ENCODE results near the gene PDZD2. TPM values are rescaled to one million over a fixed set of nuclear protein-coding genes. Genes with fewer than 3 reads are reported as not detected.

Gene PDZD2
- total RNA-seq, 1 donor from 2014 or later, result 0.65 TPM

- no peaks in the 10 kb centered on the region for H3K4me1 Mint-ChIP-seq
- no peaks in the 10 kb centered on the region for H3K27me3 Mint-ChIP-seq (ENCODE audit: low read depth)
- H3K9me3 Mint-ChIP-seq, result no peaks in the 10 kb centered on the region
- H3K4me3 Mint-ChIP-seq, result no peak overlapping the region
- H3K27ac Mint-ChIP-seq (ENCODE audit: unreplicated experiment), result no peak overlapping the region
- peaks cover 2% of the 10 kb centered on the region for H3K36me3 Mint-ChIP-seq (ENCODE audit: low read depth)
- TF ChIP-seq CTCF (conservative IDR thresholded peaks at IDR 0.05), result no peak
- DNase-seq (ENCODE audit: low read depth, low spot score), result no peak
These were observed 345.8 kb downstream of the PDZD2 start for GRCh38 chr5:31984691-31985090.

DNA sequence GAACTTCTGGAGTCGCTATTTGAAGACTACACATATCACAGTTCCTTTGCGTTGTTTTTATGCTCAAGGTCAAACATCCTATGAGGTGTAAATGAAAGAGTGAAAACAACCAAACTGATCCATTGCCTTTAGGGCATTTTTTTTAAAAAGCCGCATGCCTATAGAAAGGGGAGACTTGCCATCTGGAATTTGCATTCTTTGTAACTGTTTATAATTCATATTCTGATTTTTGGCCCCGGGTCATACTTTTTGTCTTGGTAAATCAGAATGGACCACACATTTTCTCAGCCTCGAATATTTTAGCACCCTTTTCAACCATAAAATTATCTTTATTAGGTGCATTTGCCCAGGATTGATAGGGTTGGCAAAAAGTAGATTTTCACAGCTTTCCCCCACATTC lies 347.2 kb downstream of the PDZD2 start:
- peaks cover 2% of the 10 kb centered on the region for H3K36me3 Mint-ChIP-seq (ENCODE audit: low read depth)

GRCh38 chr5:31987985-31988710 lies 349.2 kb downstream of the PDZD2 start:
- Mint-ChIP-seq H3K4me1 (no peaks in the 10 kb centered on the region), H3K4me3 (no peak overlapping the region), H3K27me3 (ENCODE audit: low read depth) (no peaks in the 10 kb centered on the region), H3K36me3 (ENCODE audit: low read depth) (peaks cover 2% of the 10 kb centered on the region), H3K27ac (ENCODE audit: unreplicated experiment) (no peak overlapping the region), H3K9me3 (no peaks in the 10 kb centered on the region)
- TF ChIP-seq CTCF (conservative IDR thresholded peaks at IDR 0.05), result no peak
- DNase-seq (ENCODE audit: low read depth, low spot score), result no peak

More for the DNA sequence above, 347.2 kb downstream of the PDZD2 start:
- no peak for TF ChIP-seq CTCF (conservative IDR thresholded peaks at IDR 0.05)
- no peak for DNase-seq (ENCODE audit: low read depth, low spot score)
- no peaks in the 10 kb centered on the region for H3K27me3 Mint-ChIP-seq (ENCODE audit: low read depth)
- H3K4me3 Mint-ChIP-seq, result no peak overlapping the region
- no peaks in the 10 kb centered on the region for H3K4me1 Mint-ChIP-seq
- H3K27ac Mint-ChIP-seq (ENCODE audit: unreplicated experiment), result no peak overlapping the region
- no peaks in the 10 kb centered on the region for H3K9me3 Mint-ChIP-seq

DNA sequence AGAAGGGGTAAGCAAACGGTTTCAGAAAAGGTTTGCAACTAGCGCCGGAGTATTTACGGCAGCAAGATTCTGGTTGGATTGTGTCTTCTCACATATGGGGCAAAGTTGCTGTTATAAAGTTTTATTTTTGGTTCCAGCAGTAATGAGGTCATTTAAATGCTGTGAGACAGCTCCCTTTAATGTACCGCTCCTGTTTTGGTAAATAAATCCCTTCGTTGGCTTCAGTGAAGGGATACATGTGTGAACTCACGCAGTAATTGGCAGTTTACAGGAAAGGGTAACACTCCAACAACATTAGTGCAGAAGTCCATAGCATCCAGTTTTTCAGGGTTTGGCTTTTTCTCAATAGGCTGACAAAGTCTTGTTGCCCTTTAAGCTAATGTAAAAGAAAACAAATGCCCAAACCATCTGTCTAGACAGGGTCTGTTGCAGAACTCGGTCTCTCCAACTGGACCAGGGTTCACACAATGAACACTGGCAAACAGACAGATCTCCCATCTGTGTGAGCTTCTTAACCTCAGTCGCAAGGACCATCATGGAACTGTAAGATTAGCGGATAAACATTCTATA lies 351.2 kb downstream of the PDZD2 start:
- no peak overlapping the region for H3K27ac Mint-ChIP-seq (ENCODE audit: unreplicated experiment)
- TF ChIP-seq CTCF (conservative IDR thresholded peaks at IDR 0.05), result no peak
- peaks cover 2% of the 10 kb centered on the region for H3K36me3 Mint-ChIP-seq (ENCODE audit: low read depth)
- no peaks in the 10 kb centered on the region for H3K9me3 Mint-ChIP-seq
- no peaks in the 10 kb centered on the region for H3K27me3 Mint-ChIP-seq (ENCODE audit: low read depth)
- no peaks in the 10 kb centered on the region for H3K4me1 Mint-ChIP-seq
- no peak overlapping the region for H3K4me3 Mint-ChIP-seq
- no peak for DNase-seq (ENCODE audit: low read depth, low spot score)

GRCh38 chr5:31990701-31991110 lies 351.8 kb downstream of the PDZD2 start:
- no peak overlapping the region for H3K27ac Mint-ChIP-seq (ENCODE audit: unreplicated experiment)
- H3K27me3 Mint-ChIP-seq (ENCODE audit: low read depth), result no peaks in the 10 kb centered on the region
- TF ChIP-seq CTCF (conservative IDR thresholded peaks at IDR 0.05), result no peak
- H3K4me3 Mint-ChIP-seq, result no peak overlapping the region
- DNase-seq (ENCODE audit: low read depth, low spot score), result no peak
- H3K4me1 Mint-ChIP-seq, result no peaks in the 10 kb centered on the region
- H3K9me3 Mint-ChIP-seq, result no peaks in the 10 kb centered on the region
- peaks cover 2% of the 10 kb centered on the region for H3K36me3 Mint-ChIP-seq (ENCODE audit: low read depth)
